H1 (cell line): ENCODE results near the gene MAP3K6. TPM values are rescaled to one million over a fixed set of nuclear protein-coding genes. Genes with fewer than 3 reads are reported as not detected.

Source experiments
- CTCF ChIA-PET: fragments of 300-600 bp; sonication (Branson Sonifier 250); formaldehyde crosslinking; loops from one replicate; lab custom pipeline; 2021; ENCODE audit not compliant: partially characterized antibody; lab: Charles Lee
- POLR2A ChIA-PET: fragments of 300-600 bp; sonication (Branson Sonifier 250); formaldehyde crosslinking; loops from one replicate; lab custom pipeline; 2021; ENCODE audit warnings: inconsistent platforms; ENCODE audit not compliant: partially characterized antibody; lab: Charles Lee
- DNase-seq, 2 experiments: peaks; one replicate each; pipeline versions ENCODE4 v3.0.0 to v3.0.0-alpha.2; 2010 to 2022; ENCODE audit warnings: low spot score in 2 of 2, low read depth in 1 of 2, mixed read lengths in 1 of 2
- FAIRE-seq: peaks from 2 replicates; lab custom pipeline; 2011; peaks lifted over from hg19 to GRCh38; lab: Jason Lieb, UNC
- H2AFZ ChIP-seq: 2 replicates; pipeline ENCODE4 v1.8.1; 2012; ENCODE audit warnings: low read length, inconsistent platforms
- H2AK5ac ChIP-seq: 2 replicates; pipeline ENCODE4 v1.6.1; 2013; ENCODE audit warnings: low read depth, low read length
- H2BK120ac ChIP-seq: replicated peaks from 2 replicates; pipeline ENCODE3; 2013; ENCODE audit warnings: low read depth, low read length, inconsistent platforms
- H2BK12ac ChIP-seq: 2 replicates; pipeline ENCODE4 v1.6.1; 2013; ENCODE audit warnings: low read depth, low read length
- H2BK15ac ChIP-seq: 2 replicates; pipeline ENCODE4 v1.6.1; 2013; ENCODE audit warnings: low read length
- H2BK20ac ChIP-seq: 2 replicates; pipeline ENCODE4 v1.6.1; 2013; ENCODE audit warnings: low read length
- H2BK5ac ChIP-seq: 2 replicates; pipeline ENCODE4 v1.6.1; 2013; ENCODE audit warnings: low read depth, low read length
- H3K14ac ChIP-seq: 2 replicates; pipeline ENCODE4 v1.6.1; 2013; ENCODE audit warnings: inconsistent platforms; ENCODE audit not compliant: insufficient read length
- H3K18ac ChIP-seq: 2 replicates; pipeline ENCODE4 v1.6.1; 2013; ENCODE audit warnings: low read length; ENCODE audit errors: extremely low read depth
- H3K23ac ChIP-seq: 2 replicates; pipeline ENCODE4 v1.6.1; 2013; ENCODE audit warnings: inconsistent platforms; ENCODE audit not compliant: insufficient read length
- H3K23me2 ChIP-seq: 2 replicates; pipeline ENCODE4 v1.6.1; 2013; ENCODE audit warnings: low read depth, low read length
- H3K27ac ChIP-seq: 2 replicates; pipeline ENCODE4 v1.6.1; 2011; ENCODE audit warnings: low read depth, low read length, inconsistent platforms
- H3K27me3 ChIP-seq, 4 experiments: replicated peaks in 1 of 4; 1 replicate in 1 of 4; 2 replicates in 3 of 4; pipeline versions ENCODE4 v1.6.1 to v1.8.1; 2011 to 2013; ENCODE audit warnings: low read length in 3 of 4, mild to moderate bottlenecking in 3 of 4, inconsistent platforms in 2 of 4, mixed read lengths in 2 of 4, moderate library complexity in 1 of 4; ENCODE audit not compliant: control insufficient read depth in 3 of 4, insufficient read depth in 3 of 4; ENCODE audit errors: extremely low read depth in 1 of 4
- H3K36me3 ChIP-seq, 4 experiments: 2 replicates each; pipeline versions ENCODE4 v1.6.1 to v1.8.1; 2011 to 2013; ENCODE audit warnings: mild to moderate bottlenecking in 4 of 4, low read length in 3 of 4, moderate library complexity in 2 of 4, control low read depth in 1 of 4, inconsistent platforms in 1 of 4; ENCODE audit not compliant: insufficient read depth in 4 of 4, control insufficient read depth in 2 of 4
- H3K4ac ChIP-seq: replicated peaks from 2 replicates; pipeline ENCODE3; 2013; ENCODE audit warnings: low read length, low read depth, mixed read lengths, inconsistent platforms; ENCODE audit not compliant: insufficient read length
- H3K4me1 ChIP-seq, 4 experiments: replicated peaks in 1 of 4; 1 replicate in 1 of 4; 2 replicates in 3 of 4; pipeline versions ENCODE4 v1.6.1 to v1.8.1; 2011 to 2013; ENCODE audit warnings: low read length in 3 of 4, inconsistent platforms in 2 of 4, mixed read lengths in 1 of 4; ENCODE audit not compliant: insufficient read depth in 4 of 4, control insufficient read depth in 3 of 4
- H3K4me2 ChIP-seq, 2 experiments: 2 replicates each; pipeline versions ENCODE4 v1.6.1 to v1.8.1; 2011 to 2013; ENCODE audit warnings: low read depth in 2 of 2, low read length in 2 of 2, control low read depth in 1 of 2, inconsistent platforms in 1 of 2, mild to moderate bottlenecking in 1 of 2; ENCODE audit not compliant: insufficient read depth in 1 of 2
- H3K4me3 ChIP-seq, 4 experiments: fragments of 200-600, 300-600 bp in 1 of 4; sonication (generic), shearing (Covaris generic), sonication (Bioruptor Twin) in 1 of 4; 2 replicates each; pipeline versions ENCODE4 v1.5.1 to v1.8.1; 2011 to 2016; ENCODE audit warnings: low read length in 4 of 4, low read depth in 3 of 4, control low read depth in 2 of 4, inconsistent platforms in 2 of 4, mild to moderate bottlenecking in 2 of 4, mixed read lengths in 1 of 4, moderate library complexity in 1 of 4; ENCODE audit not compliant: insufficient read depth in 2 of 4; ENCODE audit errors: extremely low read depth in 1 of 4
- H3K56ac ChIP-seq: replicated peaks from 2 replicates; pipeline ENCODE3; 2013; ENCODE audit warnings: low read depth, mild to moderate bottlenecking, mixed read lengths, low read length, inconsistent platforms; ENCODE audit not compliant: insufficient read length
- H3K79me1 ChIP-seq: 2 replicates; pipeline ENCODE4 v1.6.1; 2013; ENCODE audit warnings: low read depth, low read length, control low read depth
- H3K79me2 ChIP-seq, 2 experiments: 2 replicates each; pipeline versions ENCODE4 v1.6.1 to v1.8.1; 2012 to 2013; ENCODE audit warnings: low read length in 2 of 2, mild to moderate bottlenecking in 2 of 2, inconsistent platforms in 1 of 2; ENCODE audit not compliant: insufficient read depth in 2 of 2, control insufficient read depth in 1 of 2
- H3K9ac ChIP-seq, 4 experiments: replicated peaks in 1 of 4; 1 replicate in 1 of 4; 2 replicates in 3 of 4; pipeline versions ENCODE4 v1.6.1 to v1.8.1; 2011 to 2013; ENCODE audit warnings: low read depth in 3 of 4, low read length in 3 of 4, control low read depth in 2 of 4, mild to moderate bottlenecking in 2 of 4, moderate library complexity in 2 of 4, inconsistent platforms in 1 of 4; ENCODE audit errors: extremely low read depth in 1 of 4
- H3K9me3 ChIP-seq, 2 experiments: 2 replicates each; pipeline versions ENCODE4 v1.6.1 to v1.8.1; 2012 to 2013; ENCODE audit warnings: mild to moderate bottlenecking in 2 of 2, moderate library complexity in 2 of 2, control low read depth in 1 of 2, inconsistent platforms in 1 of 2, low read depth in 1 of 2, low read length in 1 of 2, mixed read lengths in 1 of 2; ENCODE audit not compliant: insufficient read depth in 2 of 2
- H4K20me1 ChIP-seq, 2 experiments: replicated peaks in 1 of 2; 2 replicates each; pipeline versions ENCODE3 to v1.8.1; 2011 to 2013; ENCODE audit warnings: inconsistent platforms in 2 of 2, low read length in 2 of 2, mild to moderate bottlenecking in 1 of 2; ENCODE audit not compliant: insufficient read depth in 2 of 2, control insufficient read depth in 1 of 2
- H4K5ac ChIP-seq: 2 replicates; pipeline ENCODE4 v1.6.1; 2013; ENCODE audit warnings: low read length, low read depth, mixed read lengths, inconsistent platforms; ENCODE audit not compliant: insufficient read length
- H4K8ac ChIP-seq: 2 replicates; pipeline ENCODE4 v1.8.0; 2013; ENCODE audit warnings: mild to moderate bottlenecking, moderate library complexity, low read length, inconsistent platforms; ENCODE audit not compliant: insufficient read depth; ENCODE audit errors: extremely low read depth
- H4K91ac ChIP-seq: replicated peaks from 2 replicates; pipeline ENCODE3; 2013; ENCODE audit warnings: low read length, mixed read lengths, inconsistent platforms; ENCODE audit not compliant: insufficient read length
- ATF2 ChIP-seq: IDR thresholded peaks from 2 replicates; pipeline ENCODE4 v1.6.1; 2012; ENCODE audit warnings: low read length, inconsistent platforms
- CEBPB ChIP-seq: IDR thresholded peaks from 2 replicates; pipeline ENCODE4 v1.6.1; 2012; ENCODE audit warnings: low read depth, low read length
- CTBP2 ChIP-seq: IDR thresholded peaks from 2 replicates; pipeline ENCODE4 v1.7.0; 2011; ENCODE audit warnings: borderline replicate concordance, mild to moderate bottlenecking, moderate library complexity, mixed read lengths, low read length; ENCODE audit not compliant: insufficient read depth, insufficient read length
- KDM5A ChIP-seq: fragments of 200-600 bp; IDR thresholded peaks from 2 replicates; pipeline ENCODE4 v1.7.1; 2012; ENCODE audit warnings: mild to moderate bottlenecking, low read length, inconsistent platforms, mixed read lengths
- NANOG ChIP-seq: IDR thresholded peaks from 2 replicates; pipeline ENCODE4 v1.6.1; 2011; ENCODE audit warnings: low read length, low read depth, mild to moderate bottlenecking, inconsistent platforms; ENCODE audit not compliant: insufficient read depth, poor library complexity, severe bottlenecking
- POLR2A ChIP-seq, 2 experiments: IDR thresholded peaks; 1 replicate in 1 of 2; 2 replicates in 1 of 2; pipeline ENCODE4 v1.6.1; 2011; ENCODE audit warnings: low read depth in 2 of 2, low read length in 2 of 2, mild to moderate bottlenecking in 2 of 2; ENCODE audit errors: control extremely low read depth in 1 of 2
- POU5F1 ChIP-seq: IDR thresholded peaks from 2 replicates; pipeline ENCODE4 v1.6.1; 2011; ENCODE audit warnings: low read depth, mild to moderate bottlenecking, low read length, moderate library complexity
- SP4 ChIP-seq: IDR thresholded peaks from 2 replicates; pipeline ENCODE4 v1.6.1; 2012; ENCODE audit warnings: low read length, inconsistent platforms
- SUZ12 ChIP-seq: fragments of 200-600 bp; sonication (generic); IDR thresholded peaks from 2 replicates; pipeline ENCODE4 v1.6.1; 2012; ENCODE audit warnings: mild to moderate bottlenecking, inconsistent platforms, low read length, moderate library complexity, mixed read lengths
- TBP ChIP-seq: IDR thresholded peaks from 2 replicates; pipeline ENCODE4 v1.6.1; 2011; ENCODE audit warnings: low read depth, low read length, improper control_type of control experiment
- WGBS, 2 experiments: shearing (Covaris generic) in 1 of 2; methylation state at CpG; one replicate each; pipeline versions ENCODE4 v1.1.6 to v1.1.7; 2013 to 2015; ENCODE audit warnings: low lambda C conversion rate in 2 of 2, mixed read lengths in 2 of 2, inconsistent platforms in 1 of 2, low coverage in 1 of 2, missing lambda C conversion rate in 1 of 2; ENCODE audit not compliant: insufficient replicate concordance in 2 of 2, insufficient coverage in 1 of 2, insufficient read length in 1 of 2; ENCODE audit errors: extremely low coverage in 1 of 2, missing lambda C conversion rate in 1 of 2; 5-methylcytosine and 5-hydroxymethylcytosine counted together
- polyA plus RNA-seq, 7 experiments: library from polyadenylated mRNA; depleted of rRNA in 3 of 7; stranded (reverse) in 5 of 7; unstranded in 2 of 7; fragments of >200 nt in 5 of 7; fragments of 200-250 nt in 2 of 7; gene quantifications; 1 replicate in 5 of 7; 2 replicates in 1 of 7; 4 replicates in 1 of 7; pipeline versions ENCODE4 v1.2.1 to v1.2.3, GENCODE V29; 2011 to 2013; ENCODE audit warnings: missing spikeins in 2 of 7, mixed read lengths in 2 of 7
- total RNA-seq: library from RNA; stranded (reverse); fragmentation: NEBNext Ultra II Directional; extraction: Animal tissue kit (Norgen Biotek cat#: 25700); gene quantifications from 2 replicates; pipeline ENCODE4 v1.2.1, GENCODE V29; 2021

The MAP3K6 gene
- total and polyA plus RNA-seq, 2 of the 8 experiments (the other 6 are each of a cell fraction or from before 2014, with no cell fraction given): 7.4 to 7.6 TPM

DNA sequence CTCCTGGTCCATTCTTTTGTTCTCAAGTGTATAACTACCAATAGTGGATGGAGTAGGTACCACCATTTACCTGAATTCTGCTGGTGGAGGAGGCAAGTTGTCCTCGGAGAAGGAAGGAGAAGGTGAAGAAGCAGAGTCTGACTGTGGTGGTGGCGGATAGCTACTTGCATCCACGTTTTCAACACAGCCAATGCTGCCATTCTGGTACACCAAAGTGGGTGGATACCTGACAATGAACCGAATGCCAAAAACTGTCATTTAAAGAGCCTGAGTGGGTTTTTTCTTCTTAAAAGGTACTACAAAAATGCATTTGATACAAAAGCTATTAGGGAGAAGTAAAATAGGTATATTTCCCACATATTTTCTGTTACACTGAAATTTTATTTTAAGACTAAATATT lies 45.7 kb upstream of the MAP3K6 start:
- Histone ChIP-seq H2BK15ac (no peak overlapping the region), H3K9me3 (no peaks in the 10 kb centered on the region), H4K8ac (no peak overlapping the region), H3K4me2 (no peak overlapping the region), H3K79me1 (no peaks in the 10 kb centered on the region; the same call in 1 of the 2 replicates), H2BK20ac (no peak overlapping the region), H3K4ac (no peak overlapping the region), H2BK5ac (no peak overlapping the region), H3K14ac (no peak overlapping the region), H2AK5ac (no peak overlapping the region), H4K20me1 (peaks cover 0 to 2% of the 10 kb centered on the region in 2 experiments), H3K36me3 (peaks cover 27 to 76% (median 56%) of the 10 kb centered on the region in 4 experiments), H4K91ac (no peak overlapping the region), H3K4me3 (no peak overlapping the region), H3K9ac (no peak overlapping the region), H3K79me2 (no peaks in the 10 kb centered on the region; a peak in 1 of 4 replicates), H2AFZ (no peak overlapping the region), H2BK12ac (no peak overlapping the region), H3K18ac (no peak overlapping the region), H3K4me1 (no peaks in the 10 kb centered on the region), H3K56ac (no peak overlapping the region), H3K23me2 (no peaks in the 10 kb centered on the region), H3K23ac (no peak overlapping the region), H3K27ac (no peak overlapping the region), H4K5ac (no peak overlapping the region), H2BK120ac (no peak overlapping the region), H3K27me3 (no peaks in the 10 kb centered on the region)
- DNase-seq: no peak
- no peak for FAIRE-seq
- WGBS, 2 experiments: 94% methylated on average over 4 of the region's 4 CpGs; no CpG with 5 or more reads in 1 of the 2 experiments
- ChIA-PET POLR2A (no interaction called here), CTCF (interaction anchor here (0.9 to 37.8 kb wide), 10 partner anchors 9 to 251 kb away, joined by 3 to 863 read pairs (median 8); partner anchors contain the start of gene AHDC1)
- no peak for TF ChIP-seq TBP
- TF ChIP-seq KDM5A: no peak
- TF ChIP-seq SUZ12: no peak
- no peak for TF ChIP-seq ATF2
- TF ChIP-seq CTBP2: no peak
- TF ChIP-seq NANOG: no peak
- no peak for TF ChIP-seq SP4
- TF ChIP-seq CEBPB: no peak
- TF ChIP-seq POLR2A (IDR thresholded peaks at IDR 0.05; ENCODE audit: control extremely low read depth in 1 of 2, low read depth in 2 of 2, low read length in 2 of 2): no peak
- TF ChIP-seq POU5F1: no peak
